Daoy (cell line): ENCODE results near the gene CHEK1. TPM values are rescaled to one million over a fixed set of nuclear protein-coding genes. Genes with fewer than 3 reads are reported as not detected.
"Not testable (repeated sequence)": the region's sequence is repeated elsewhere in the genome, so short reads cannot be mapped to it uniquely, and the experiment has no call there.

Experiments
- DNase-seq: peaks from one replicate; pipeline ENCODE4 v3.0.0-alpha.2; 2015; ENCODE audit warnings: low read depth
- total RNA-seq: library from RNA; depleted of rRNA; stranded (reverse); fragments of >200 nt; shearing (Covaris generic); gene quantifications from 2 replicates; pipeline ENCODE4 v1.2.3, GENCODE V29; 2014; rRNA removed

CHEK1 gene
- 64.8 and 65.3 TPM in 2 replicates for total RNA-seq

GRCh38 chr11:125624756-125625213 is at the start of gene CHEK1:
TSS of gene CHEK1 (plus strand) at chr11:125625163. CDS start at chr11:125626769, 1,606 bp downstream.
- DNase-seq = no peak

GRCh38 chr11:125577181-125577580 is 47.8 kb upstream of the CHEK1 start:
- not testable (repeated sequence) for DNase-seq

GRCh38 chr11:125578783-125579182 is 46.2 kb upstream of the CHEK1 start:
- no peak for DNase-seq

DNA sequence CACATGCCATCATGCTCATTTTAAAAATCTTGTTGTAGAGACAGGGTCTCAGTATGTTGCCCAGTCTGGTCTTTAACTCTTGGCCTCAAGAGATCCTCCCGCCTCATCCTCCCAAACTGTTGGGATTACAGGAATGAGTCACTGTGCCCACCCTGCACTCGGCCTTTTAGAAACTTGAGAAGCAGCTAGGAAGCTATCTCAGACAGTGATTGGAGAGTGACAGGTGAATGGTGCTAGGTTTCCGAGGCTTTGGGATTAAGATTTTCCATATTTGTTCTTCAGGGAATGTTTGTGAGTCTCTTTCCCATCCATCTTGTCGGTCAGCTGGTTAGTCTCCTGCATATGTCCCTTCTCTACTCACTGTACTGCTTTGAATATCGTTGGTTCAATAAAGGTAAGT is 45.2 kb upstream of the CHEK1 start:
- DNase-seq = no peak

GRCh38 chr11:125583496-125583895 is 41.5 kb upstream of the CHEK1 start:
- no peak for DNase-seq

- no peak for DNase-seq
Observed at GRCh38 chr11:125585487-125585886, 39.5 kb upstream of the CHEK1 start.

- DNase-seq = no peak
Observed at GRCh38 chr11:125586623-125587022, 38.3 kb upstream of the CHEK1 start.

- no peak for DNase-seq
Observed at GRCh38 chr11:125587480-125587879, 37.5 kb upstream of the CHEK1 start.

DNA sequence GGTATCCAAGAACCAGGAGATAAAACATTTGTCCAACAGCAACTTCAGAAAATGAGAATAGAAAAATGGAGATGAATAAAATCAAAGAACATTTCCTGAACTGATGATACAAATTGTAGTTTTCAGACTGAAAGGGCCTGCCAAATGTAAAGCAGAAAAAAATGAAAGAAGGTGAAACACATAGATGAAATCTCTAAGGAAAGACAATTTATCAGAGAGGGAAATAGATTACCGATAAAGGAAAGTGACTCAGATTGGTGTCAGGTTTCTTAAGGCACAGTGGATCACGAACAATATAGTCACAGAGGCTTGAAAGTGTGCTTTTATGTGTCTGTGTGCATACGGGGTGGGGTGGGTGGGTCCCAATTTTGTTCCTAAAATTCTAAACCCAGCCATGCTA is 36.5 kb upstream of the CHEK1 start:
- no peak for DNase-seq

GRCh38 chr11:125591649-125592304 is 33.2 kb upstream of the CHEK1 start:
- DNase-seq = peak; percentile 41

- peak; percentile 100 for DNase-seq
Observed at GRCh38 chr11:125592305-125593113, 32.5 kb upstream of the CHEK1 start, which contains the start of gene STT3A. TSS of gene STT3A (plus strand) at chr11:125592852. CDS start at chr11:125595916, 3,064 bp downstream.

GRCh38 chr11:125593114-125593820 is 31.7 kb upstream of the CHEK1 start:
- DNase-seq = peak; percentile 58

DNA sequence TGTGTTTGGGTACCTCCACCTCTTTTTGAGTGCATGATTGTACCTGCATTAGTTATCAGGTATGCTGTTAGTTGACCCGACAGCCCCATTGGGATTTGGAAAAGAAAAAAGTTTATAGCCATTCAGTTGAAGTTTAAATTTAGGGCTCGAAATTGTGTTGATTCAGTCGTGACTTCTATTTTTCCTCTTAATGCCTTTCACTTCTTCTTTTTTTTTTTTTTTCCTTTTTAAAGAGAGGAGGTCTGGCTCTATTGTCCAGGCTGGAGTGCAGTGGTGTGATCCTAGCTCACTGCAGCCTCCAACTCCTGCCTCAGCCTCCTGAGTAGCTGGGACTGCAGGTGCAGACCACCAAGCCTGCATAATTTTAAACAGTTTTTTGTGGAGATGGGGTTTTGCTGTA is 30.0 kb upstream of the CHEK1 start:
- DNase-seq = no peak

DNA sequence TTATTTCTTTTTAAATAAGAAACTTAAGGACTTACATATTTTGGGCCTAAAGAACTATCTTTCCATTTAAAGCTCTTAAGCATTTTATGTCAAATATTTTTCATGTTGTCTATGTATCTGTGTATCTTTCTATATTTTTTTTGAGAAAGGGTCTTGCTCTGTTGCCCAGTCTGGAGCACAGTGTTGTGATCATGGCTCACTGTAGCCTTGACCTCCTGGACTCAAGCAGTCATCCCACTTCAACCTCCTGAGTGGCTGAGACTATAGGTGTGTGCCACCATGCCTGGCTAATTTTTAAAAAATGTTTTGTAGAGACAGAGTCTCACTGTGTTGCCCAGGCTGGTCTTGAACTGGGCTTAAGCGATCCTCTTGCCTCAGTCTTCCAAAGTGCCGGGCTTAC is 24.3 kb upstream of the CHEK1 start:
- no peak for DNase-seq

DNA sequence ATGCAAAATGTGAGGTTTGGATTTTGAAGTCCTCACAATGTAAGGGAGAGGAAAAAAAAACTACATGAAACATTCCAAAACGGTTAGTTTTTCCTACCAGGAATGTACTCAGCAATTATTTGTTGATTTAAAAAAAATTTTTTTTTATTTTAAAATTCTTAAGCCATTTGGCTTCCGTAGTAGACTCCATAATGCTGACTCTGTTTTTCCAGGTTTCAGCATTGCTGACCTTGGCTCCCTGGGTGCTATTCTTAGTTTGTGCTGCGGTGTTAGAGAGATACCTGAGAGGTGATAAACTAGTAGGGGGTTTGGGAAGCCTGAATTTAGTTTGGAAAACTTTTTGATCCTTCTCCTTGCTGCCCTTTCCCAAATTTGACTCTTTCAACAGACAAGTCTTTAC is 21.8 kb upstream of the CHEK1 start:
- no peak for DNase-seq

DNA sequence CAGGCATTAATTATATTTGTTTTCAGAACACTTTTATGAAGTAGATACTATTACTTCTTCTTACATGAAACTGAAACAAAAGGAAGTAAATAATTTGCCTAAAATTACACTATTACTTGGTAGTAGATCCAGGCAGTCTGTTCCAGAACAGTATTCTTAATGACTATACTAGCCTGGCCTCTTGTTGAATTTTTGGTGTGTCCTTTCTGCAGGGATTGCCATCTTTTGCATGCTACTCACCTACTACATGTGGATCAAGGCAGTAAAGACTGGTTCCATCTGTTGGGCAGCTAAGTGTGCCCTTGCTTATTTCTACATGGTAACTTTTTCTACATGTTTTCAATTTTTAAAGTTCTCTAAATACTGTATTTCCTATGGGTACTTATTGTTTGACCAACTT is 19.5 kb upstream of the CHEK1 start:
- DNase-seq = no peak

GRCh38 chr11:125609545-125609944 is 15.4 kb upstream of the CHEK1 start:
- DNase-seq = no peak

- no peak for DNase-seq
Observed at GRCh38 chr11:125618383-125618782, 6.6 kb upstream of the CHEK1 start.

GRCh38 chr11:125621995-125622394 is 3.0 kb upstream of the CHEK1 start:
- no peak for DNase-seq

- no peak for DNase-seq
Observed at GRCh38 chr11:125623064-125623463, 1.9 kb upstream of the CHEK1 start.

GRCh38 chr11:125625225-125625629 is 264 bp downstream of the CHEK1 start:
- DNase-seq = no peak

GRCh38 chr11:125625630-125626287 is 796 bp downstream of the CHEK1 start:
- peak; percentile 95 for DNase-seq
